Fibroblast of pulmonary artery (primary cell): ENCODE results near the gene ALB.

Source experiments
- DNase-seq: peaks from one replicate; pipeline ENCODE4 v3.0.0-alpha.2; 2010; ENCODE audit warnings: low read depth
- H3K4me3 ChIP-seq: replicated peaks from 2 replicates; pipeline ENCODE4 v1.5.1; 2011; ENCODE audit warnings: low read depth, mild to moderate bottlenecking, control low read depth, low read length, moderate library complexity
- CTCF ChIP-seq: IDR thresholded peaks from 2 replicates; pipeline ENCODE4 v1.5.1; 2011; ENCODE audit warnings: mild to moderate bottlenecking, control low read depth, low read length, inconsistent platforms; ENCODE audit errors: missing control alignments

Gene ALB

DNA sequence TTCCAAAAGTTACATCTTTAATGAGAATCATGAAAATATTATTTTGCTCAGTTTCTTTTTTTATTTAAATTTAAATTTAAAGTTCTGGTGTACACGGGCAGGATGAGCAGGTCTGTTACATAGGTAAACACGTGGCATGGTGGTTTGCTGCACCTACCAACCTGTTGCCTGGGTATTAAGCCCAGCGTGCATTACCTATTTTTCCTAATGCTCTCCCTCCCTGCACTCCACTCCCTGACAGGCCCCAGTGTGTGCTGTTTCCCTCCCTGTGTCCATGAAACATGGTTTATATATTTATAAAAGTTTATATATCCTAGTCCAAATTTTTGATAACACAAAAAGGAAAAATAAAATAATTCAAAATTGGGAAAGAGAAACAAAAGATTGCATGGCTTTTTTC, 35.9 kb downstream of the ALB start:
- H3K4me3 ChIP-seq: no peak overlapping the region
- no peak for TF ChIP-seq CTCF
- no peak for DNase-seq

DNA sequence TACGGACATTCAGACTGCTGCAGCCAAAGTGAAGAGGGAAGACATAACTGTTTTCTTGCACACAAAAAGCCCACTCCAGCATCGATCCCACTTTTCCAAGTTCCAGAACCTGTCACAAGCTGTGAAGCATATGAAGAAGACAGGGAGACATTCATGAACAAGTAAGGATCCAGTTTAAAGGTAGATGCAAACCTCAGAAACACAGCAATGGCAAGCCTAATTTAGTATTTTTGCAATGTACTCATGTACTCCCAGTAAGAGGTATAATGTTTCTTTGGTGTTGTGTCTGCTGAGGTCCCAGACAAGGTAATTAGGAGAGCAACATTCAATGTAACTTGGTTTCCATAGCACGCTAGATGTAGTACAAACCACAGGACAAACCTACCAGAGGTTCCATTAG, 36.6 kb downstream of the ALB start:
- TF ChIP-seq CTCF: no peak
- DNase-seq: no peak
- no peak overlapping the region for H3K4me3 ChIP-seq

GRCh38 chr4:73442275-73442674, 38.2 kb downstream of the ALB start:
- DNase-seq: no peak
- no peak overlapping the region for H3K4me3 ChIP-seq
- TF ChIP-seq CTCF: no peak

- no peak for TF ChIP-seq CTCF
- H3K4me3 ChIP-seq: no peak overlapping the region
- DNase-seq: no peak
Observed at GRCh38 chr4:73443224-73443623, 39.1 kb downstream of the ALB start.

DNA sequence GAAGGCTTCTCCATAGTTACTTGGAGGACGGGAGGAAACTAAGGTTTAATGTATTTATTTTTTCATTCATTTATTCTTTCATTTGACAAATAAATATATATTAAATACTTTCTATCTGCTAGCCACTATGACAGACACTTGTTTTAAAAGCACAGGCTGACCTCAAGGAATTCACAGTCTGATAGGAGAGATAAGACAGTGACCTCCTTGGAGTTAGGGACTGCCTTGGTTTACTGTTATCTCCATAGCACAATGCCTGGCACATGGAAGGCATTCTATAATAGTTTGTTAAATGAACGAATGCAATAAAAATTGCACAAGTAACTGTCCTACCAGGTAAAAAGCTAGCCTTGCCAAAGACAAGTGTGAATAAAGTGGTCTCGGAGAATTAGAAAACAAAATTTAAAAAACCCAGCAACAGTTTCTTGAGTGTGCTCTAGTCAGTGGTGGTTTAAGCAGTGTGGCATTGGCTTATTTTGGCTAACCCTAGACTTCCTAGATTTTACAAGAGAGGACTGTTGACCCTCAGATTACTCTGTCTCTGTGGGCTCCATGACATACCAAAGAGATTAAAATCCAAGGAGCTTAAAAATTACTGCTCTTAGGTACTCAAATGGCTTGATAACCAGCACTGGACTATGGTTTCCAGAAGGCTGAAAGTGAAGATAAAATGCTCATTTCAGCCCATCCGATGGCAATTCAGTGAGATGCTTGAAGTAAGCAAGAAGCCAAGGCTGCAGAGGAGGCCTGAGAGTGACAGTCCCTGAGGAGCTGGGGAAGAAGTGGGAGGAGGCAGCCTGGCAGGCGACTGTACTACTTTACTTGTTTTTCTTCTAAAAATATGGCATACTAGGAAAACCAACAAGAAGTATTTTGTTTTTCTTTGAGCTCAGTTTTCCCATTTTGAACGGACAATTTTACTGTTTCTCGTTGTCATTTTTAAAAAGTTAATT, 41.6 kb downstream of the ALB start:
- no peak for DNase-seq
- no peak overlapping the region for H3K4me3 ChIP-seq
- TF ChIP-seq CTCF: no peak

DNA sequence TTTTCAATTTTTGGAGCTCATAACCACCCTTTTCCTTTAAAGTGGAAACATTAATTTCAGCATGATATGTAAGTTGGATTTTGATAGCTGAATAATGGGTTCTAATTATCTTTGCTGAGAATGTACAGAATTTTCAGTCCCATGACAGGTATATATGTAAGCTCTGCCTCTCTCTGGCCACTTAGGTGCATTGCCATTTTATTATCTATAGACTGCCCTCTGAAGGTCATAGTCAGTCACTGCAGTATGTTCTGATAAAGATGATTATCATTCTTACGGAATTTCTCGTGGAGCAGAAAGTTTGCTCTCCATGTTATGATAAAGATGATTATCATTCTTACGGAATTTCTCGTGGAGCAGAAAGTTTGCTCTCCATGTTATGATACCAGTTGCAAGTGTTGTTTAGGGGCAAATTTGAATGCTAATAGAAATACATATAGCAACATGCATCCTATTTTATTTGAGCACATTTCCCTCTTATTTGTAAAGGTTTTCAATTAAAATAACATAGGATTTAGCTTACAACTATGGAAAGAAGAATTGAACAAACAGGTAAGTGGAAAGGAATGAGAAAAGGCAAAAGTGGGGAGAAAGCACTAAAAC, 42.4 kb downstream of the ALB start:
- no peak overlapping the region for H3K4me3 ChIP-seq
- DNase-seq: peak; percentile 63
- TF ChIP-seq CTCF: peak; percentile 88
